A549 treated with DMSO at 1 μM for 4 hours (cell line): ENCODE data around the gene TTPAL. TPM values are rescaled to one million over a fixed set of nuclear protein-coding genes. Genes with fewer than 3 reads are reported as not detected.

ENCODE experiments used
- total RNA-seq: library from RNA; stranded (reverse); fragments of 200-300 nt; extraction: Qiagen RNA extraction; gene quantifications from 5 replicates; pipeline ENCODE4 v1.2.3, GENCODE V29; 2022; ENCODE audit warnings: low read depth

Gene TTPAL, protein sequence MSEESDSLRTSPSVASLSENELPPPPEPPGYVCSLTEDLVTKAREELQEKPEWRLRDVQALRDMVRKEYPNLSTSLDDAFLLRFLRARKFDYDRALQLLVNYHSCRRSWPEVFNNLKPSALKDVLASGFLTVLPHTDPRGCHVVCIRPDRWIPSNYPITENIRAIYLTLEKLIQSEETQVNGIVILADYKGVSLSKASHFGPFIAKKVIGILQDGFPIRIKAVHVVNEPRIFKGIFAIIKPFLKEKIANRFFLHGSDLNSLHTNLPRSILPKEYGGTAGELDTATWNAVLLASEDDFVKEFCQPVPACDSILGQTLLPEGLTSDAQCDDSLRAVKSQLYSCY
- 13.3 to 18.3 TPM (median 14.4 TPM) in 5 replicates for total RNA-seq

DNA sequence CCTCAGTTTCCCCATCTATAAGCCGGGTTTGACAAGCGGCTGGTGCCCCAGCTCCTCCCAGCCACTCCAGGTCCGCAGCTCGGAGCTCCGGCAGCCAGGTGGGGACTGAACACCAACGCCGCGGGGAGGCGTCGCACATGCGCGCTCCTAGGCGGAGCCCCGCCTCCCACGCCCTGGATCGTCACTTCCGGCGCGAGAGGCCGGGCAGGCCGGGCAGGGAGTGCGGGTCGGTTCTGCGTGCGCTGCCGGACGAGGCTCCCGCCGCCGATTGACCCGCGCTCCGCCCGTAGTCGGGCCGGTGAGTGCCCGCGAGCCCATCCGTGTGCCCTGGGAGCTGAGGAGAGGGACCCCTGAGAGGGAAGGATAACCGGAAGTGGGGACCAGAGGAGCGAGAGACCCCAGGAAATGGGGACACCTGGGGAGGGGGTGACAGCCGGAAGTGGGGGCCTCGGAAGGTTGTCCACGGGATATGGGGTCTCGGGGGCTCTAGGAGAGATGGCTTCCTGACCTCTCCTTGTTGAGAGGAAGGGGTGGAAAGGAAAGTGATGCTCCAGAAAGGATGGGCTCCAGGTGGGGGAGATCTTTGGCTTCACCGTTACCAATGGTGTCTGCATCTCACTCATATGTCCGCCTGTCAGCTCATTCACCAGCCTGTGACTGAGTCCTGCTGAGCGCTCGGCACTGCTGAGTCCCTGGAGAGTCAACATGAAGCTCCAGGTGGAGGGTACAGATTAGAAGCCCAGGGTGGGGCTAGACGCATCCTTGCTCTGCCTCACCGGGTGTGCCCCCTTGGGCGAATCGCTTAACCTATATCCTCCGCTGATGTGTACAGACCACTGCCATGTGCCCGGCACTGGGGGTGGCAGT is at the start of gene TTPAL:
TTPAL (plus strand) TSS at position 181 of the 867 bp plus-strand sequence. CDS start 4,126 bp downstream, outside the sequence.

DNA sequence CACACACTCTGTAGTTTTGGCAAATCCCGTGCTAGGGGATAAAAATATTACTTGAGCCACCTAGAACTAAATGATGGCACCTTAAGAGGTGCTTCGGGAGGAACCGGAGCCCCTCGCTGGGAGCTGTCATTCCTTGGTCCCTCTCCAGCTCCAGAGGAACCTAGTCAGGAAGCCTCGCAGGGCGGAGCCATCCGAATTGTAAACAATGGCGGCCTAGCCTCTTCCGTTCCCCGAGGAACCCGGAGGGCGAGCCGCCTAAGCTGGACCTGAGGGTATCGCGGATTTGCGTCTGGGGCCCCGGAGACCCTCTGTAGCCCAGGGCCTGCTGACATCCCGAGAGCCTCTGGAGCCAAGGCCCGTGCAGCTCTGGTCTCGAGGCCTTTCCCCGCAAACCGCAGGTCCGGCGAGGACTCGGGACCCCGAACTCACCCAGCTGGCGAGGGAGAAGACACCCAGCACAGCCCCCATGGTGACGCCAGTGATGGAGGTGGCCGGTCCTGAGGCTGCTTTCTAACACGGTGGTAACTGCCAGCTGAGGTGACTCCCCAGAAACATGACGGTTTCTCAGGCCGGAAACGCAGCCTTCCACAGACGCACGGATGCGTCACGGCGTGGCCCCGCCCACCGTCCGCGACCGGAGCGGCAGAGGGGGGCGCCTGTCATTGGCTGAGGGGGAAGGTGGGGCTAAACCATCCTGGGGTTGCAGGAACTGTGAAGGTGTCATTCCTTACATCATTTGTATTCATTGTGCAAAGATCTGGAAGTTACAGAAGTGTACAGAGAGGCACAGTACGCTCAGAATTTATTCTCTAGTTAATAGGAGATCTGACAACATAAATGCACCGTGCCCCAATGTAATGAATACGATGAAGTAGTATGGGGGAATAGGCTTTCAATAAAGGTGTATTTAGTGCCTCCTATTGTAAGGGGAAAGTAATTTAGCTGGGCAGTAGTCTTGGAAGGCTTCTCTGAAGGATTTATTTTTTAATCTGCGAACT is 46.1 kb downstream of the TTPAL start, which contains the start of gene SERINC3:
SERINC3 (minus strand) TSS at position 587 of the 998 bp plus-strand sequence; CDS start at position 468, 119 bp downstream.

Other genes starting within 250 kb of the TTPAL start
- not detected in 5 replicates for gene GDAP1L1, start 228.6 kb upstream of the TTPAL start, total RNA-seq
- 7.5 to 9.1 TPM (median 8.2 TPM) in 5 replicates for gene FITM2, start 164.7 kb upstream of the TTPAL start, total RNA-seq
- 0.13 to 0.55 TPM (median 0.23 TPM) in 5 replicates for gene R3HDML, start 138.8 kb upstream of the TTPAL start, total RNA-seq
- gene HNF4A, start 120.2 kb upstream of the TTPAL start, total RNA-seq = 14.3 to 16.7 TPM (median 15.4 TPM) in 5 replicates
- gene SERINC3, start 46.2 kb downstream of the TTPAL start, total RNA-seq = 78.8 to 92.6 TPM (median 91.2 TPM) in 5 replicates
- gene PKIG, start 106.7 kb downstream of the TTPAL start, total RNA-seq = 35.0 to 40.5 TPM (median 37.0 TPM) in 5 replicates
- 51.9 to 61.9 TPM (median 54.7 TPM) in 5 replicates for gene ADA, start 175.8 kb downstream of the TTPAL start, total RNA-seq
- gene CCN5, start 239.5 kb downstream of the TTPAL start, total RNA-seq = 24.1 to 33.0 TPM (median 26.6 TPM) in 5 replicates